Right hindlimb (tissue), 1 donor: ENCODE results near the gene CRADD.

Source experiments
- DNase-seq: peaks from one replicate; pipeline ENCODE4 v3.0.0-alpha.2; 2018

Gene CRADD

GRCh38 chr12:93819050-93819491 is 141.9 kb downstream of the CRADD start:
- no peak for DNase-seq

DNA sequence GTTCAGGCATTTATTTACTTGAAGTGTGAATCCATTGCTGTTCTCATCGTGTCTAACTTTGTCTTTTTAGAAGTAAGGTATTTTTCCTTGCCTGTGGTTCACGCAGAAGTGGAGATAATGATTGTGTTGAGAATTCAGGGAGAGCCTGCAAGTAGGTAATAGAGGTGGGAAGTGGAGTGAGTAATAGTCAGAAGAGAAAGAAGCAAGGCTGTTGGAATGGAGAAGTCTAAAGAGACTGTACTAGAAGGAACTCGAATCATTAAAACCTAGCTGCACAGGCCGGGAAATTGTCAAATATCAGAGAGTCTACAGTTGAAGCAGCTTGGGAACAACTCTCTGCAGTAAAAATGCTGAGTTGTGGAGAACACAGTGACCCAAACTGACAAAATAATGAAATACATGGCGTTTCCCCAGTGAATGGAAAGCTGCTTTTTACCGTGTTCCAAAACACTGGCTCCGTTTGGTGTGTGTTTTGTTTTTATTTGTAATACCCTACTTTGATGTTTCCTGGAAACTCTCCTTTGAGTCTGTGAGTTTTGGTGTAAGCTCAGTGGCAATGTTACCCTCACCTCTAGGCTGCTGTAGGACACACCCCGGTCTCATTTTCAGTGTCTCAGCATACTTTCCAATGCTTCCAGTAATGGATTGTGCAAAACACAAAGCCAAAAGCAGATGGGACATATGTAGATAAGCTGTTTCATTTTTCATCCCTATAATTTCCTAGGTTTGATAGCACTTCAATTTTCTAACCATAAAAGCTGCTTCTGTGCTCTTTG is 146.6 kb downstream of the CRADD start:
- DNase-seq = no peak

DNA sequence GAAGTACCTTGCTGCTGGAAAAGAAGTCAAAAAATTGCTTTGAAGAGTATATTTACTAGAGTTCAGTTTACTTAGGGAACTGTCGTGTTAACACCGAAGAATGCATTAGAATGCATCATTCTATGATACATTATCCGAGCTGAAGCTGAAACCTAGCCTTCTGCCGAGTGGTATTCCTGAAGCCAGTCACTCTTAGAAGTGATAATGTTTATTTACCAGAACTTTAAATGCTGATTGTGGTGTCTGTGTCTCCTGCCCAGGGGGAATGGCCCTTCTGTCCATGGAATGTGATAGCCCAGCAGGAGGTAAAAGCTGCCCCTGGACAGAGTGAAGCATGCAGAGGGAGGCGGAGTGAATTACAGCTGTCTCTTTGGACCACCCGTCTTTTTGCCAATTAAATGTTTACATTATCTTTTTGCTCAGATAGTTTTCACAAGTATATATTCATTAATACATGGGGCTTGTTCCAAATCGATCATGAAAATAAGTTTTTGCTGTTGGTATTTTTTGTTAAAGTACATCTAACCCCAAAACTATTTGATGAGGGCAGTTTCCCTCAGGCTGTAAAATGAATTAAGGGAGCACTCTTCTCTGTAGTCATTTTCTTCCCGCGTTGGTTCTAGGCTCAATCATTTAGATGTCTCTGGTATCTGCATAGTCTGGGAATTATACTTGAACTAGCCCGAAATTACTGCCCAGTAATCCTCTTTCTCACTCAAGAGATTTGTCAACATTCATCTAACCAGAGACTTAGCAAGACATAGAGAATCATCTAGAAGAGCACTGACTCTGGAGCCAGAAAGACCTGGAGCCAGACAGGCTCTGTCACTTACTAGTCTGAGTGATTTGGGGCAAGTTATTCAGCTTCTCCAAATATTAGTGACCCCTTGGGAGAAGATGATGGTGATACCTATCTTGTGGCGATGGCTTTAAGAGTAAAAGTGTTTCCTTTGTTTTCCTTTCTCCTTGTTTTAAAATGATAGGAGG is 147.6 kb downstream of the CRADD start:
- DNase-seq = no peak

DNA sequence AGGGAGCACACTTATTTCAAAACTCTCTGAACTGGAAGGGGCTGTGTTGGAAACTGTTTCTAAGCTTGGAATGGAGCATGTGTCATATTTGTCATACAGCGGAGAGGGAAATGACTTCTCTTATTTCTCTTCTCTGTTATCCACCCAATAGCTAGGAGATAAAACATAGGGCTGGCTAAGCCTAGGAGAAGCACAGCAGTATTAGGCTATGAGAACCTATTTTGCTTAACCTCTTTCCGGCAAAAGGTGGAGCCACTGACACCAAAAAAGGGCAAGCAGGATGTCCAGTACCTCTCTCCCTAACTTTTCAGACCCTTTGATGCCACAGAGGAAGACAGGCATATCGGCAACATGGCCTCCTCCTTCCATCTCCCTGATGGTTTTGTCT is 148.3 kb downstream of the CRADD start:
- no peak for DNase-seq

DNA sequence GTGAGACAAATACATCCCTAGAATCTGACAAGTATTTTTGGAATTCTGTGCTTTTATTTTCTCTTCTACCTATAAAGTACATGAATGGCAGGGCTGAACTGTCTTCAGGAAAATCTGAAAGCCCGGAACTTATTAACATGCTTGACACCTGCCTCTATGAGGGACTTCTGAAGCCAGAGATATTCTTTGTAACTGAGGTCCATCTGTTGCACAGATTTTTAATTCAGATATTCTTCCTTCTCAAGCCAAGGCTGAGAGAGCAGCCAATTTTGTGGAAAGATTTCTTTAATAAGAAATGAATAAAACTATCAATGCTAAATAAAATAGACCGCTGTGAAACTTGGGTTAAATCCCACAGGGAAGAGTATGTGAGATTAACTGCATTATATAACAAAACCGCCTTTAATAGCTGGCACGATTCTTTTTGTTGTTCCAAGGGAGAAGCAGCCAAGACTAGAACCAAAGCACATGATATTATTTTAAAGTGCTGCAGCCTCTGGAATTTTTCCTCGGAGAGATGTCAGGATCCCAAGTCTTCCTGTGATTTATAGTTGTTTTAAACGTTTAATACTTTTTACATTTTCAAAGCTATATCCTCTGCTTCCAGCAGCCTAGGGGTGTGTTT is 148.9 kb downstream of the CRADD start:
- DNase-seq = peak; percentile 58

- DNase-seq = no peak
Observed at GRCh38 chr12:93827179-93827578, 150.0 kb downstream of the CRADD start.

GRCh38 chr12:93827669-93828068 is 150.5 kb downstream of the CRADD start:
- no peak for DNase-seq

- DNase-seq = no peak
Observed at GRCh38 chr12:93829016-93829415, 151.8 kb downstream of the CRADD start.

- no peak for DNase-seq
Observed at GRCh38 chr12:93831374-93831773, 154.2 kb downstream of the CRADD start.

GRCh38 chr12:93832131-93832530 is 155.0 kb downstream of the CRADD start:
- no peak for DNase-seq

DNA sequence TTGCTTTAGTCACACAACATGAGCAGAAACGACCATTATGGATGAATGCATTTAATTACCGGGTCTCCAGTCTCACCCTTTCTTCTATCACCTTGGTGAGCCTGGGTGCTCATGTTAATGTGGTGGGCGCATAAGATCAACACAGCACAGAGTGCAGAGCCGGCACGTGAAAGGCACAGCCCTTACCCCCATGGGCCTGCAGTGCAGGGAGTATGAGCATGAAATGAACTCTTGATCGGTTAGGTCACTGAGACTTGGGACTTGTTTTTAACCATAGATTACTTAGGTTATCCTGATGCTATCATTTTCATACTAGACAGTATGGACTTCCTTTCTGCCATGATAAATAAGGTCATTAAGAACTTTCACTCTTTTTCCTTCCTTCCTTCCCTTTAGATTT is 156.8 kb downstream of the CRADD start:
- DNase-seq = no peak

- no peak for DNase-seq
Observed at GRCh38 chr12:93836620-93837260, 159.6 kb downstream of the CRADD start.

DNA sequence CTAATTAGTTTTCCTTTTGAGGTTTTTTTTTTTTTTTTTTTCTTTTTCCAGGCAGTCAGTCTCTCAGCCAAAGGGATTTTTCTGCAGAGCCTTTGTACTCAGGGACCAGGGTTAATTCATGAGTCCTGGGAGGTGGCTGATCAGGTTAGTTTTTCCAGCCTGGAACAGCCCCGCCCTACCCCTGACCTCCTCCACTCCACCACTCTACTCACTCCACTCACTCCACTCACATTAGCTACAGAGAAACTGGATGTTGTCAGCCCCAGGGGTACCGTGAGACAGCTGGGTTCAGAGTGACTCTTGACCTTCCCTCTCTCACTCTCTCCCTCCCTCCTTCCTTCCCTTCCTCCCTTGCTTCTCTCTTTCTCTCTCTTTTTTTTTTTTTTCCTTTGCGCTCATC is 161.0 kb downstream of the CRADD start:
- no peak for DNase-seq

GRCh38 chr12:93839064-93839463 is 161.9 kb downstream of the CRADD start:
- DNase-seq = no peak

DNA sequence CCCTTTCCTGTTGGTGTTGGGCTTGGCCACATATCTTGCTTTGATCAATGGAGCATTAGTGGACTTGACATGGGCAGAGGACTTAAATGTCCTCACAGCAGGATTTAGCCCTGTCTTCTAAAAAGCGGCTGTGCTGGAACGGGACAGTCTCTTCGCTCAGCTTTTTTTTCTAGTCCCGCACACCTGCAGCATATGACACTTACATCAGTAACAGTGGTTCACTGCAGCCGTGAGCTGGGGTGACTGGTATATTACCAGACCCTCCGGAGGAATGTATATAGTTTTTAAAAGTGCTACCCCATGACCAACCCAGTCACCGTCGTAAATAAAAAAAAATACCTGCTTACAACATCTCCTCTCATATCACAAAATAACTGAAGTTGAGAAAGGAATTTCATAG is 164.5 kb downstream of the CRADD start:
- no peak for DNase-seq

DNA sequence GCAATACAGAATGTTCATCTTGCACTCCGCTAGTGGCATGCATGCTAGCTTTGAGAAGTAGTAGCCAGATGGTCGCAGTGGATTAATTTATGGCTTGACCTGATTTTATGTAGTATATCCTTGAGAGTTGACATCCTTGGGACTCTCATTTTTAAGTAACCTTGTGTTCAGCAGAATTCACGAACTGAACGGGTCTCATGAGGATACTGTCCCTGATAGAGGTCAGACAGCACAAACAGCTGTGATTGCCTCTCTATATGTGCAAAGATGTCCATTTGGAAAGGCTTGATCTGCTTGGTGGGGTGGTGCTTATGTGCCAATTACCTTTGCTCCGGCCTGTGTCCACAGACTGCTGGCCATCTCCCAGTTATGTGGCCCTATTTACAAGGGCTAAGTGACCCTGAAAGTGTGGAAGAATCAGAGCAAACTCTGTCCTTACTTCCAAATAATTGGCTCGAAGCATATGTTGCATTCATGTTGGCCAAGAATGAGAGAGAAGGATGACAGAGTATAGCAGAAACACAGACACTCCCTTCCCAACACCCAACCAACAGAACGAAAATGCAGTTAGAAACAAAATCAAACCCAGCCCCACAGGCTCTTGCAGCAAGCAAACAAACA is 167.1 kb downstream of the CRADD start:
- DNase-seq = no peak

DNA sequence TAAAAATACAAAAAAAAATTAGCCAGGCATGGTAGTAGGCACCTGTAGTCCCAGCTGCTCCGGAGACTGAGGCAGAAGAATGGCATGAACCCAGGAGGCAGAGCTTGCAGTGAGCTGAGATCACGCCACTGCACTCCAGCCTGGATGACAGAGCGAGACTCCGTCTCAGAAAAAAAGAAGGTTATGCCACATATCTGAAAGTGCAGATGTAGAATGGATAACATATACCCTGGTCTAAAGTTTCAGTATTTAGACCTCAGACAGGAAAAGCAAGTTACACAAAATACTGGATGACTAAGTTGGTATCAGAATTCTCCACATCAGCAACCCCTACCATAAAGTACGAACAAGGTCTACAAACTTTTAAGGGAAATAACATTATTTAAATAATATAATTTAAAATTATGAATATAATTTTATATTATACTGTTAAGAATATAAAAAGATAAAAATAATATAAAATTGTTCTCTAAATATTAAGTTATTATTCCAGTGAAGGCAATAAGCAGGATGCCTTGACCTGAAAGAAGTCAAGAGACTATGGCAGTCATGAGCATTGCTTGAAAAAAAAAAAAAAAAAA is 169.9 kb downstream of the CRADD start:
- DNase-seq = no peak

DNA sequence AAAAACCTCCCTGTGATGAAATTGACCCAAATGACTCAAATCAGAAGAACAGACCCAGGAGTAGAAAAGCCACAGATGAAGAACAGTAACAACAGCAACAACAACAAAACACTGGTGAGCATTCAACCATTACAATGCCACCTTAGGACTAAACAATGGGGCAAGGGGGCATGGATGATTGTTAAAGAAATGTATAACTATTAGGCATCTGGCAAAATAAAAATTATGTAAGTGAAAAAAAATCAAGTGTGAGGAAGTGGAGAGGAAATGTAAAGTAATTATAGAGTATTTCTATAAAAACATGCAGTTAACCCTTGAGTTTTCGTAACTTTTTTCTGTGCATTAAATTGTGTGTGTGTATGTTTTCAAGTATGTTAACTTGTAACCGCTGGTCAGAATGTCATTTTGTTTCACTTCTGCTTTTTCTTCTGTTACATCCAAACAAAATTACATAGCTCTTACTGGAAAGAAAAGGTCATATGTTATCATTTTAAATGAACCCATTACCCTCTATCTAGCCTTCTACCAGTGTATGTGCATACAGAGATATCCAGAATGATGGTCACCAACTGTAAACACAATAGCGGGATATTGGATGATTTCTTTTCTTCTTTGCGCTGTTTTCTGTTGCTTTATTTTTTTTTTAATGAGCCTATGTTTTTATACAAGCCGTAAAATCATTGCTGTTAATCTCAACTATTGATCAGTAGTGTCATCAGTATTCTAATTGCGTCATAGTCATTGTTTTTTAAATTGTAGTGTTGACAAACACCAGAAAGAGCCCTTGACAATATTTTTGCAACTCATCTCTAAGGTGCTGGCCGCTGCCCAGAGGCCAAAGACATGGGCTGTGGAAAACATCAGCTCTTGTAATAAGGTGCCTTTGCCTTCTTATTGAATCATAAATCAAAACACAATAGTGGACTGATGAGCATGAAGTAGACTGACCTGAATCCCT is 170.6 kb downstream of the CRADD start:
- no peak for DNase-seq

- no peak for DNase-seq
Observed at GRCh38 chr12:93848523-93849101, 171.4 kb downstream of the CRADD start.

- DNase-seq = no peak
Observed at GRCh38 chr12:93849946-93850345, 172.8 kb downstream of the CRADD start.
